Stimulated activated CD4-positive, alpha-beta T cell treated with anti-CD3 and anti-CD28 coated beads, Interleukin-12 subunit alpha, Interleukin-12 subunit beta, amount 100 ng/mL, for 24 hours (primary cell): Measurements from ENCODE around the gene RNASEH2A.
"Not testable (repeated sequence)": the region's sequence is repeated elsewhere in the genome, so short reads cannot be mapped to it uniquely, and the experiment has no call there.

ENCODE experiments used
- DNase-seq, 2 experiments: peaks; one replicate each; pipeline ENCODE4 v3.0.0-alpha.2; 2020; ENCODE audit warnings: low read depth in 2 of 2

The RNASEH2A gene

GRCh38 chr19:12833418-12833737 lies 27.0 kb downstream of the RNASEH2A start:
- DNase-seq: no peak

DNA sequence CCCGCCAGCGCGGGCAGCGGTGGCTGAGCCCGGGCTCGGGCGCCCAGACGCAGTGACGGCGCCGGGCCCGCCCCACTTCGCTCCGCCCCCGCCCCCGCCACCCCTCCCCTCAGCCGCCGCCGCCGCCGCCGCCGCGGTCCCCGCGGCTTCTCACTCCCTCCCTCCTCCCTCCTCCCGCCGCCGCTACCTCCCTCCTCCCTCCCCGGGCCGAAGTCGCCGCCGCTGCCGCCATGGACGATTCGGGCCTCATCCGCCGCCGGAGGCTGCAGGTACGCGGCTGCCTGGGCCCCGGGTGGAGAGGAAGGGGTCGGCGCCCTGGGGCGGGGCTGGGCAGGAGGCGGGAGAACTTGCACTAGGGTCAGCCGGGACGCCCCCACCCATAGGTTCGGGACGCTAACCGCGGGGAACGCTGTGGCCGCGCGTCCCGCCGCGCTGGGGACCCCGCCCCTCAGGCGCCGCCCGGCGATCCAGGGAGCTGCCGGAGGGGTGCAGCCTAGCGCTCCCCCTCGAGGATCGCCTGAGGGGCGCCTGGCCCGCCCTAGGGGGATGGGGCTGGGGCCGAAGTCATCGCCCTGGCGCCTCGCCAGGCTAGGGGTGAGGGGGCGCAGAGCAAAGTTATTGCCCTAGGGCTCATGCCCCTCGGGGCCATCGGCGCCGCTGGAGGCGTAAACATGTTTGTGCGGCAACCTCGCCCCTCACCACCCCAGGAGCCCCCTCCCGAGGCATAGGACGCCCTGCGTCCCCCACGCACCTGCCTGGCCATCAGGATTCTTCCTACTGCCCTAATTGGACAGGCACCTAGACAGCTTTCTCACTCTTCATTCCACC lies 27.6 kb downstream of the RNASEH2A start:
- no peak for DNase-seq

- DNase-seq: no peak
These were observed 28.2 kb downstream of the RNASEH2A start, which contains the start of gene RTBDN for GRCh38 chr19:12834566-12834943. Gene RTBDN (minus strand): TSS chr19:12834579. CDS start chr19:12829979, 4,600 bp downstream.

GRCh38 chr19:12834976-12835757 lies 28.8 kb downstream of the RNASEH2A start:
- peak in 1 of 2 experiments; percentile 28 for DNase-seq

DNA sequence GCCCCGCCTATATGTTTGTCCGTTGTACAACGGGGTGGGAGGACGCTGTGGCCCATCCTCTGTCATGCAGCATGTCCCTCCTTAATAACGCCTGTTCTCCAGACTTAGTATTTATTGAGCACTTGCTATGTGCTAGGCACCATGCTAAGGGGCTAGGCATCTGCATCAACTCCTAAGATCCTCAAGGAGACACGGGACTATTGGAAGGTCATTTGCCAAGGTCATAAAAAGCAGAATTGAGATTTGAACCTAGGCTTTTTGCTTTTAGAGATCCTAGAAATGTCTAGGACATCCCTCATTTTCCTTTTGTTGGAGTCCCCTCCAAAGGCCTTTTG lies 30.1 kb downstream of the RNASEH2A start:
- no peak for DNase-seq

DNA sequence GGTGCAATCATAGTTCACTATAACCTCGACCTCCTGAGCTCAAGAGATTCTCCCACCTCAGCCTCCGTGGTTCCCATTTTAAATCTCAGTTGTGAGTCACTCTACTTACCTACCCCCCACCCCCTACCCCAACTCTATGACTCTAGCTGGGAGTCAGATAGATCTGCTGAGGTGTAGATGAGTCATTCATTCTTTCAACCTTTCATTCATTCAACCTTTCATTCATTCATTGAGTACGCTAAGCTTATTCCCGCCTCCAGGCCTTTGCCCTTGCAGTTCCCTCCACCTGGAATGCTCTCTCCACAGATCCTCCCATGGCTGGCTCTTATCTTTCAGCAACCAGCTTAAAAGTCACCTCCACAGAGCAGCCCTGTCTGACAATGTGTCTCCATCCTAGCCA lies 30.8 kb downstream of the RNASEH2A start:
- no peak for DNase-seq

- peak in 1 of 2 experiments; percentile 37 for DNase-seq
These were observed 31.9 kb downstream of the RNASEH2A start, which contains the start of gene MAST1 for GRCh38 chr19:12838182-12838885. Gene MAST1 (plus strand): TSS chr19:12838515. CDS start chr19:12838573, 58 bp downstream.

DNA sequence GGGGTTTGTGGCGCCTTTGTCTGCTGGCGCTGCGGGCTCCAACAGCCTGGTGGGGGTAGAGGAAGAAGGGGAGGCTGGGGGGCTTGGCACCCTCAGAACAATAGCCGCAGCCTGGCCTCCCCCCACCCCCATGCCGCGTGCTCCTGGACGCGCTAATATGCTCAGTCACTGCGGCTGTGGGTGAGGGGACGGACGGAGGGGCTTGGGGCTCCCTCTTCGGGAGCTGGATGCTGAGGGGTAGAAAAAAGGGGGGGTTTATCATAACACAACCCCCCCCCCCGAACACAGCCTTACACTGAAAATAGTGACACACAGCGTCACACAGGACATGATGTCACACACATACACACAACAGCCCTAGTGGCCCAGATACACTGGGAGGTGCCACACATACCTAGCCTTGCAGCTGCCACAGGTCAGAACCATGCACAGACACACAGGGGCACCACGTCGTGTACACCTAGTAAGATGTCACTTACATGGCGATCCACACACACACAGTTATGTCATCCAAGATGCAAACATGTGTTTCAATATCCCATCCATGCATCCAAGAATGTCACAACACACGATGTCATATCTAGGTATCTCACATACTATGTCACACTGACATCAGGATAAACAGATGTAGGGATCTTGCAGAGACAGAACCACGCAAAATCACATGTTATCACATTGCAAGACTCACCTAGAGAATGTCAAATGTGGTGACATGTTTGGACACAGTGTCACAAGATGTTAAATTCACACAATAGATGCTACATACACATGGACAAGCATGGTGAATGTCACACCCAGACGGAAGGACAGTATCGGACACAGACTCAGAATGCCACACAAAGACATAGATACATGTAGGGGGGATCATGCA lies 32.7 kb downstream of the RNASEH2A start:
- DNase-seq: no peak

- DNase-seq: peak in 1 of 2 experiments; percentile 64
These were observed 34.0 kb downstream of the RNASEH2A start for GRCh38 chr19:12840091-12841079.

GRCh38 chr19:12841094-12841493 lies 34.7 kb downstream of the RNASEH2A start:
- no peak for DNase-seq

GRCh38 chr19:12842511-12842910 lies 36.1 kb downstream of the RNASEH2A start:
- DNase-seq: no peak

GRCh38 chr19:12843328-12843727 lies 36.9 kb downstream of the RNASEH2A start:
- no peak for DNase-seq

- DNase-seq: no peak
These were observed 37.8 kb downstream of the RNASEH2A start for GRCh38 chr19:12843999-12844732.

GRCh38 chr19:12846613-12847012 lies 40.2 kb downstream of the RNASEH2A start:
- DNase-seq: not testable (repeated sequence)

DNA sequence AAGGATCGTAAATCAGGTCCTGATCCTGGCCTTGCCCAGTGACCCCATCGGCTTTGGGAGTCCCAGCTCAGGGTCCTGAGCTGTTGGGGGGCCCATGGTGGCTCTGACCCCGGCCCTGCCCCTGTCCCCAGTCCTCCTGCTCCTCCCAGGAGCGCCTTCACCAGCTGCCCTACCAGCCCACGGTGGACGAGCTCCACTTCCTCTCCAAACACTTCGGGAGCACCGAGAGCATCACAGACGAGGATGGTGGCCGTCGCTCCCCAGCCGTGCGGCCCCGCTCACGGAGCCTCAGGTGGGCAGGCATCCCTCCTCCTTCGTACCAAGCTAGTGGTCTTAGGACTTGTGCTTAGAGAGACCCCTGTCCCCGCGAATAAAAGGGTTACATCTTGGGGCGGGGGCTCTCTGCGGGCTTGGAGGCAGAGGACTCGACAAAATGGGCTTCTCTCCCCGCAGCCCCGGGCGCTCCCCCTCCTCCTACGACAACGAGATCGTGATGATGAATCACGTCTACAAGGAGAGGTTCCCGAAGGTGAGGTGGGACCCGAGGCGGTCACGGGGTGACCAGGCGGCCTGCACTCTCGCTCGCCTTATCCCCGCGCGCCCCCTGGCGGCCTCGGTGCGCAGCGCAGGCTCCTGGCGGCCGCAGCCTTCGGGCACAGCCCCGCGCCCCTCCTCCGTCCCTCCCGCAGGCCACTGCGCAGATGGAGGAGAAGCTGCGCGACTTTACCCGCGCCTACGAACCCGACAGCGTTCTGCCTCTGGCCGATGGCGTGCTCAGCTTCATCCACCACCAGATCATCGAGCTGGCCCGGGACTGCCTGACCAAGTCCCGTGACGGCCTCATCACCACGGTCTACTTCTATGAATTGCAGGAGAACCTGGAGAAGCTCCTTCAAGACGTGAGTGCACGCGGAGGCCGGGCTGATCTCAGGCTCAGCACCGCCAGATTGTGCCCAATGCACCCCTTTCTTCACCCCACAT lies 41.1 kb downstream of the RNASEH2A start:
- peak; percentile 69 to 83 for DNase-seq

DNA sequence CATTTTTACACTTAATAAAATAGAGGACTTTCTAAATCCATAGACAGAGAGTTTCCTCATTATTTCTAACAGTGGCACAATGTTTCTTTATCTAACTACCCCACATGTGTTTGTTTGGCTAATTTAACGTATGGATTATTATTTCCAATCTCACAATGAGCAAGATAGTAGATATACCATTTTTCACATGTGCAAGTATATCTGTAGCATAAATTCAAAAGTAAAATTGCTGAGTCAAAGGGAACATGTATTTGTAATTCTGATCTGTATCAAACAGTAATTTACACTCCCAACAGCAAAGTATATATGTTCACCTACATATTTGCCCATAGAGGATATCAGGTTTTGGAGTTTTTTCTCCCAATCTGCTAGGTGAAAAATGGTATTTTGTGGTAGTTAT lies 50.3 kb downstream of the RNASEH2A start:
- DNase-seq: no peak

- DNase-seq: no peak
These were observed 51.9 kb downstream of the RNASEH2A start for GRCh38 chr19:12858041-12858928.
